Liver (tissue), 9 donors: ENCODE data around the gene BBIP1. TPM values are rescaled to one million over a fixed set of nuclear protein-coding genes. Genes with fewer than 3 reads are reported as not detected.
A peak's percentile ranks its signal among the peaks of the same experiment; 100 is the strongest.

ENCODE experiments used
- DNase-seq: peaks from one replicate; pipeline ENCODE4 v3.0.0-alpha.2; 2017; ENCODE audit warnings: low spot score
- H3K27ac ChIP-seq, 2 donors: one replicate each; pipeline ENCODE4 v1.7.0; 2013; ENCODE audit warnings: inconsistent platforms in 2 of 2, low read length in 2 of 2, control low read depth in 1 of 2, low read depth in 1 of 2, mild to moderate bottlenecking in 1 of 2
- H3K27me3 ChIP-seq, 4 donors: one replicate each; pipeline versions ENCODE4 v1.6.1 to v1.7.0; 2013; ENCODE audit warnings: low read length in 3 of 4, inconsistent platforms in 1 of 4, mild to moderate bottlenecking in 1 of 4, moderate library complexity in 1 of 4; ENCODE audit not compliant: control insufficient read depth in 4 of 4, insufficient read depth in 4 of 4
- H3K36me3 ChIP-seq, 4 donors: one replicate each; pipeline versions ENCODE4 v1.6.1 to v1.7.0; 2013; ENCODE audit warnings: low read length in 3 of 4, mild to moderate bottlenecking in 3 of 4, low read depth in 1 of 4, moderate library complexity in 1 of 4; ENCODE audit not compliant: control insufficient read depth in 4 of 4, insufficient read depth in 3 of 4
- H3K4me1 ChIP-seq, 4 donors: one replicate each; pipeline versions ENCODE4 v1.6.1 to v1.7.0; 2013; ENCODE audit warnings: low read length in 3 of 4, mild to moderate bottlenecking in 3 of 4, moderate library complexity in 1 of 4; ENCODE audit not compliant: control insufficient read depth in 4 of 4, insufficient read depth in 4 of 4
- H3K4me3 ChIP-seq, 3 donors: one replicate each; pipeline versions ENCODE4 v1.6.1 to v1.7.0; 2013; ENCODE audit warnings: low read length in 3 of 3, control low read depth in 1 of 3, low read depth in 1 of 3, mild to moderate bottlenecking in 1 of 3
- H3K9ac ChIP-seq, 2 donors: one replicate each; pipeline ENCODE4 v1.7.0; 2013; ENCODE audit warnings: low read length in 2 of 2, mild to moderate bottlenecking in 2 of 2, moderate library complexity in 2 of 2, control low read depth in 1 of 2, low read depth in 1 of 2
- H3K9me3 ChIP-seq, 4 donors: one replicate each; pipeline versions ENCODE4 v1.6.1 to v1.7.0; 2013; ENCODE audit warnings: low read length in 3 of 4; ENCODE audit not compliant: control insufficient read depth in 4 of 4
- ATF3 ChIP-seq: IDR thresholded peaks from 2 replicates; pipeline ENCODE4 v1.6.1; 2016; ENCODE audit warnings: antibody characterized with exemption
- EGR1 ChIP-seq, 2 donors: IDR thresholded peaks; 2 replicates each; pipeline ENCODE4 v1.6.1; 2016 to 2018; ENCODE audit warnings: antibody characterized with exemption in 2 of 2, low read depth in 2 of 2
- FOXA1 ChIP-seq: IDR thresholded peaks from 2 replicates; pipeline ENCODE4 v1.6.1; 2016; ENCODE audit warnings: antibody characterized with exemption
- FOXA2 ChIP-seq: IDR thresholded peaks from 2 replicates; pipeline ENCODE4 v1.6.1; 2016; ENCODE audit warnings: antibody characterized with exemption
- GABPA ChIP-seq, 2 donors: IDR thresholded peaks in 1 of 2; conservative IDR thresholded peaks in 1 of 2; 2 replicates each; pipeline ENCODE4 v1.6.1; 2016; ENCODE audit warnings: antibody characterized with exemption in 2 of 2, mild to moderate bottlenecking in 1 of 2, moderate library complexity in 1 of 2
- HNF4A ChIP-seq, 2 donors: conservative IDR thresholded peaks; 2 replicates each; pipeline ENCODE4 v1.6.1; 2016; ENCODE audit warnings: antibody characterized with exemption in 2 of 2, mild to moderate bottlenecking in 2 of 2
- HNF4G ChIP-seq: IDR thresholded peaks from 2 replicates; pipeline ENCODE4 v1.6.1; 2016; ENCODE audit warnings: antibody characterized with exemption
- JUND ChIP-seq, 2 donors: IDR thresholded peaks; 2 replicates each; pipeline ENCODE4 v1.6.1; 2016; ENCODE audit warnings: antibody characterized with exemption in 2 of 2
- MAX ChIP-seq: IDR thresholded peaks from 2 replicates; pipeline ENCODE4 v1.6.1; 2016; ENCODE audit warnings: antibody characterized with exemption
- NR2F2 ChIP-seq: IDR thresholded peaks from 2 replicates; pipeline ENCODE4 v1.6.1; 2016; ENCODE audit warnings: antibody characterized with exemption
- RAD21 ChIP-seq, 2 donors: IDR thresholded peaks; 2 replicates each; pipeline ENCODE4 v1.6.1; 2016; ENCODE audit warnings: antibody characterized with exemption in 2 of 2, mild to moderate bottlenecking in 2 of 2
- RXRA ChIP-seq, 2 donors: IDR thresholded peaks; 2 replicates each; pipeline ENCODE4 v1.6.1; 2017 to 2018; ENCODE audit warnings: antibody characterized with exemption in 2 of 2, mild to moderate bottlenecking in 1 of 2
- SP1 ChIP-seq: IDR thresholded peaks from 2 replicates; pipeline ENCODE4 v1.6.1; 2018; ENCODE audit warnings: antibody characterized with exemption, mild to moderate bottlenecking
- TAF1 ChIP-seq: conservative IDR thresholded peaks from 2 replicates; pipeline ENCODE4 v1.6.1; 2016; ENCODE audit warnings: antibody characterized with exemption, mild to moderate bottlenecking
- YY1 ChIP-seq: IDR thresholded peaks from 2 replicates; pipeline ENCODE4 v1.6.1; 2016; ENCODE audit warnings: antibody characterized with exemption, mild to moderate bottlenecking
- ZBTB33 ChIP-seq: IDR thresholded peaks from 2 replicates; pipeline ENCODE4 v1.6.1; 2016; ENCODE audit warnings: antibody characterized with exemption
- WGBS: extraction: QIAGEN DNeasy Blood & Tissue Kit; methylation state at CpG from one replicate; pipeline ENCODE4 v1.1.7; 2013; 5-methylcytosine and 5-hydroxymethylcytosine counted together
- polyA plus RNA-seq, 2 donors: library from polyadenylated mRNA; stranded (reverse) in 1 of 2; unstranded in 1 of 2; fragments of 200-250 nt in 1 of 2; fragments of >200 nt in 1 of 2; fragmentation: Nextera tagmentation in 1 of 2; extraction: Ambion mirVana in 1 of 2; gene quantifications; one replicate each; pipeline versions ENCODE4 v1.2.1 to v1.2.3, GENCODE V29; 2013 to 2015
- total RNA-seq, 2 donors: library from RNA; depleted of rRNA; stranded (reverse); fragments of >200 nt; gene quantifications; one replicate each; pipeline ENCODE4 v1.2.3, GENCODE V29; 2014
- TF ChIP-seq, protein P1 (sequence below): IDR thresholded peaks from 2 replicates; pipeline ENCODE4 v1.6.1; 2016; ENCODE audit warnings: antibody characterized with exemption, mild to moderate bottlenecking
- TF ChIP-seq, protein P2 (sequence below): fragments of 150-350 bp; IDR thresholded peaks from 2 replicates; pipeline ENCODE4 v1.5.1; 2017; ENCODE audit warnings: improper control_type of control experiment, low read depth, low read length; ENCODE audit not compliant: missing input control
- donor health status: healthy.
- donor health status: healthy.
- donor health status: healthy.
- donor health status: healthy.
- donor health status: healthy.

Gene BBIP1
- total and polyA plus RNA-seq, 4 donors, result 10.4 to 15.8 (median 11.1) TPM

DNA sequence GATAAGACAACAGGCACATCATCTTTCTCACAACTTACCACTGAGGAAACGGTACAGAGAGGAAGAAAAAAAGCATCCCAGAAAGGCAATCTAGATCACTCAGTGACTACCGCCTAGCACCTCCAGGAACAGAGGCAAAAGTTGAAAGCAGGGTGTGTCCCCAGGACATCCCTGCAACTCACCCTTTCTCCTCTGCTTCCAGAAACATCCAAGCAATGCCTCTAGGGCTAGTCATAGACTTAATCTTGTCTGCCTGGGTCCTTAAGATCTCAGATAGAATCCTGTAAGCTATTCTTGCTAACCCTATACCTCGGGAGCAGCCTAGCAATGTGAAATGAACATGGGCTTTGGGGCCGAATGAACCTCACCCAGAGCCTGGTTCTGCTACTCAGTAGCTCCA, 66.0 kb downstream of the BBIP1 start:
- H3K4me3 ChIP-seq, result no peak overlapping the region
- peak overlapping the region; percentile 78 to 88 for H3K27ac ChIP-seq
- H3K4me1 ChIP-seq, result peaks cover 10 to 16% (median 14%) of the 10 kb centered on the region in 4 donors
- H3K9ac ChIP-seq, result peak overlapping the region; percentile 3 to 50
- TF ChIP-seq ATF3, result no peak
- no peak for TF ChIP-seq FOXA1
- TF ChIP-seq TAF1, result no peak
- no peak for TF ChIP-seq NR2F2
- TF ChIP-seq HNF4A (conservative IDR thresholded peaks at IDR 0.05), result no peak
- no peak for TF ChIP-seq EGR1 (IDR thresholded peaks at IDR 0.05; ENCODE audit: low read depth in 2 of 2)
- no peak for TF ChIP-seq YY1
- no peak for TF ChIP-seq HNF4G
- no peak for DNase-seq
- H3K36me3 ChIP-seq, result no peaks in the 10 kb centered on the region
- no peaks in the 10 kb centered on the region for H3K27me3 ChIP-seq
- 87% methylated on average over 4 of the region's 4 CpGs for WGBS
- H3K9me3 ChIP-seq, result no peaks in the 10 kb centered on the region

DNA sequence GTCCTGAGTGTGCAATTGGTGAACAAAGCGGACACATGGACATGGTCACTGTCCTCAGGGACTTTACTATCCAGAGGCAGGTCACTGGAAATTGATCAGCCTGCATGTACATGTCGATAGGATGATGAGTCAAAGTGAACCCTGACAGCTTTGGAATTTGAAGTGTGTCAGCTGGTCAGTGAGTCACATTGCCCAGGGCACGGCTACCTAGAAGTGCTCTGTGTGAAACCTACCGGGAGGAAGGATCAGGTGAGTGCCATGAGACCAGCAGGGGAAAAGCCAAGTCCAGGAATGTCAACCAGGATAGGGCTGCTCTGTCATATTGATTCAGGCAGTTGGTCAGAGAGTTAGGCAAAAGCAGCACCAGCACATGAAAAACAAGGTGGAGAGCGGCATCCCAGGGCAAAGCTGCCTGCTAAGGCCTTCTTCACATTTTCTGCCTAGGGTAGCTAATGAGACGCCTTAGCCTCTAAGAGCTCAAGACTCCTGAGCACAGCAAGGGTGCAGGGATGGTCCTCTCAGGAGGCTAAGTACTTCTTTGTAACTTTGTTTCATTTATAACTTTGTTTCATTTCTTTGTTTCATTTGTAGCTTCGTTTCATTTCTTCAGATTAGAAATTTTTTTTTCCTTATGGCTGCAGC, 66.6 kb downstream of the BBIP1 start:
- TF ChIP-seq HNF4G (no peak), TAF1 (no peak), GABPA (IDR thresholded peaks at IDR 0.05 in 1 of 2, conservative IDR thresholded peaks at IDR 0.05 in 1 of 2) (peak in 1 of 2 donors; percentile 58), ATF3 (no peak), JUND (IDR thresholded peaks at IDR 0.05) (peak; percentile 77 to 98), FOXA2 (peak; percentile 96), NR2F2 (no peak), RXRA (IDR thresholded peaks at IDR 0.05) (peak; percentile 69 to 99), MAX (peak; percentile 92), YY1 (peak; percentile 86), SP1 (peak; percentile 69), EGR1 (IDR thresholded peaks at IDR 0.05; ENCODE audit: low read depth in 2 of 2) (peak in 1 of 2 donors; percentile 80), RAD21 (IDR thresholded peaks at IDR 0.05) (peak; percentile 43 to 54), ZBTB33 (peak; percentile 93), FOXA1 (peak; percentile 94), HNF4A (conservative IDR thresholded peaks at IDR 0.05) (peak; percentile 73 to 96)
- TF ChIP-seq, protein P1, sequence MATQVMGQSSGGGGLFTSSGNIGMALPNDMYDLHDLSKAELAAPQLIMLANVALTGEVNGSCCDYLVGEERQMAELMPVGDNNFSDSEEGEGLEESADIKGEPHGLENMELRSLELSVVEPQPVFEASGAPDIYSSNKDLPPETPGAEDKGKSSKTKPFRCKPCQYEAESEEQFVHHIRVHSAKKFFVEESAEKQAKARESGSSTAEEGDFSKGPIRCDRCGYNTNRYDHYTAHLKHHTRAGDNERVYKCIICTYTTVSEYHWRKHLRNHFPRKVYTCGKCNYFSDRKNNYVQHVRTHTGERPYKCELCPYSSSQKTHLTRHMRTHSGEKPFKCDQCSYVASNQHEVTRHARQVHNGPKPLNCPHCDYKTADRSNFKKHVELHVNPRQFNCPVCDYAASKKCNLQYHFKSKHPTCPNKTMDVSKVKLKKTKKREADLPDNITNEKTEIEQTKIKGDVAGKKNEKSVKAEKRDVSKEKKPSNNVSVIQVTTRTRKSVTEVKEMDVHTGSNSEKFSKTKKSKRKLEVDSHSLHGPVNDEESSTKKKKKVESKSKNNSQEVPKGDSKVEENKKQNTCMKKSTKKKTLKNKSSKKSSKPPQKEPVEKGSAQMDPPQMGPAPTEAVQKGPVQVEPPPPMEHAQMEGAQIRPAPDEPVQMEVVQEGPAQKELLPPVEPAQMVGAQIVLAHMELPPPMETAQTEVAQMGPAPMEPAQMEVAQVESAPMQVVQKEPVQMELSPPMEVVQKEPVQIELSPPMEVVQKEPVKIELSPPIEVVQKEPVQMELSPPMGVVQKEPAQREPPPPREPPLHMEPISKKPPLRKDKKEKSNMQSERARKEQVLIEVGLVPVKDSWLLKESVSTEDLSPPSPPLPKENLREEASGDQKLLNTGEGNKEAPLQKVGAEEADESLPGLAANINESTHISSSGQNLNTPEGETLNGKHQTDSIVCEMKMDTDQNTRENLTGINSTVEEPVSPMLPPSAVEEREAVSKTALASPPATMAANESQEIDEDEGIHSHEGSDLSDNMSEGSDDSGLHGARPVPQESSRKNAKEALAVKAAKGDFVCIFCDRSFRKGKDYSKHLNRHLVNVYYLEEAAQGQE, result peak; percentile 94
- TF ChIP-seq, protein P2, sequence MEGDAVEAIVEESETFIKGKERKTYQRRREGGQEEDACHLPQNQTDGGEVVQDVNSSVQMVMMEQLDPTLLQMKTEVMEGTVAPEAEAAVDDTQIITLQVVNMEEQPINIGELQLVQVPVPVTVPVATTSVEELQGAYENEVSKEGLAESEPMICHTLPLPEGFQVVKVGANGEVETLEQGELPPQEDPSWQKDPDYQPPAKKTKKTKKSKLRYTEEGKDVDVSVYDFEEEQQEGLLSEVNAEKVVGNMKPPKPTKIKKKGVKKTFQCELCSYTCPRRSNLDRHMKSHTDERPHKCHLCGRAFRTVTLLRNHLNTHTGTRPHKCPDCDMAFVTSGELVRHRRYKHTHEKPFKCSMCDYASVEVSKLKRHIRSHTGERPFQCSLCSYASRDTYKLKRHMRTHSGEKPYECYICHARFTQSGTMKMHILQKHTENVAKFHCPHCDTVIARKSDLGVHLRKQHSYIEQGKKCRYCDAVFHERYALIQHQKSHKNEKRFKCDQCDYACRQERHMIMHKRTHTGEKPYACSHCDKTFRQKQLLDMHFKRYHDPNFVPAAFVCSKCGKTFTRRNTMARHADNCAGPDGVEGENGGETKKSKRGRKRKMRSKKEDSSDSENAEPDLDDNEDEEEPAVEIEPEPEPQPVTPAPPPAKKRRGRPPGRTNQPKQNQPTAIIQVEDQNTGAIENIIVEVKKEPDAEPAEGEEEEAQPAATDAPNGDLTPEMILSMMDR, result no peak
- DNase-seq, result no peak
- H3K9me3 ChIP-seq, result no peaks in the 10 kb centered on the region

More for the DNA sequence above, 66.6 kb downstream of the BBIP1 start:
- Histone ChIP-seq H3K4me1 (peaks cover 6 to 10% (median 9%) of the 10 kb centered on the region in 4 donors), H3K36me3 (no peaks in the 10 kb centered on the region), H3K27me3 (no peaks in the 10 kb centered on the region), H3K9ac (peak overlapping the region; percentile 3 to 50), H3K27ac (peak overlapping the region; percentile 78 to 88), H3K4me3 (no peak overlapping the region)
- 38% methylated on average over 7 of the region's 7 CpGs for WGBS
